ENCODE measurements around the gene PITPNM3. TPM values are rescaled to one million over a fixed set of nuclear protein-coding genes. Genes with fewer than 3 reads are reported as not detected.

The PITPNM3 gene
- total RNA-seq, 1 donor from 2014 or later, result 0.72 TPM

DNA sequence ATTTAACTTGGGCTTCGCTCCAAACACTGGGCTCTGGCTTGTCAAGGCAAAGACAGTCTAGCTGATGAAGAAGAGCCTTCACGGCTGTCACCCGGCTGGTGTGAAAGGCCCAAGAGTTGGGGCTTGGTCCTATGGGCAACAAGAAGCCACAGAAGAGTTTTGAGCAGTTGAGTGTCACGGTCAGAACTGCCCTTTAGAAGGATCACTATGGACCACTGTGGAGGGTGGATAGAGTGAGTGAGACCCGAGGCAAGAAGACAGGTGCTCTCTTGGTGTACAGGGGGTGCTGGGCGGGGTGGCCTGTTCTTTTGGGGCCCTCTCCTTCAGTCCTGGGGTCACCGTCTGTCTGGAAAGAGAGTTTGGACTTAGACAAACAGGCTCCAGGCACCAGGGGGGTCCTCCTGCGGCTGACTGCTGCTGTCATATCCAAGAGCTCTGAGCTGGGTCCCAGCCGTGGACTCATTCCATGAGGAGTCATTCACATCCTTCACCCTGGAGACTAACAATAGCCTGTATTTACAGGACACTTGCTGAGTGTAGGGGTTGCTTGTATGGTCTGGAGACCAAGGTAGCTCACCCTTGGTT lies 109.7 kb downstream of the PITPNM3 start:
- DNase-seq (ENCODE audit: low read depth), result no peak

DNA sequence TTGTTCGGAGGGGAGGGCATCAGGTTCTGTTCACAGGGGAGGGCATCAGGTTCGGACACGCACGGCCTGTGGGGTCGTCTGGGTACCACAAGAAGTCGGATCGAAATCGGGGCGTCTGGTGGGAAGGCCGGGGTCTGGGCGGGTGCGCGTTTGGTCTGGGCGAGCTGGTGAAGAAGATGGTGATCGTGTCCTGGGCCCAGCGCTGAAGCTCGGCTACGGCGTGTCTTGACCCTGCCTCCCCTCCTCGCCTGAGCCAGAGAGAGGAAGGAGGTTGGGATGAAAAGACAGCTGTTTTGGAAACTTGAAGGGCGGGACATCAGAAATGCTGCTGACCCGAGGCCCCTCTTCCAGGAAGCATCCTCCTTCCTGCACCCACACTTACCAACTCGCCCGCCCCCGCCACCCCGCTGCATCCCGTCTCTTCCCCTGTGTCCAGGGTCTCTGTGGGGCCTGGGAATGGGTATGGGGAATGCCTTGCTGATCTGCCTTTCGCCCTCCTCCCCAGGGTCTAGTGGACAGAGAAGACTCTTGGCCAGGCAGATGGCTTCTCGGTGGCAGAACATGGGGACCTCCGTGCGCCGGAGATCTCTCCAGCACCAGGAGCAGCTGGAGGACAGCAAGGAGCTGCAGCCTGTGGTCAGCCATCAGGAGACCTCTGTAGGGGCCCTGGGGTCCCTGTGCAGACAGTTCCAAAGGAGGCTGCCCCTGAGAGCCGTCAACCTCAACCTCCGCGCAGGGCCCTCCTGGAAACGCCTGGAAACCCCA lies 111.6 kb downstream of the PITPNM3 start:
- DNase-seq (ENCODE audit: low read depth), result no peak

DNA sequence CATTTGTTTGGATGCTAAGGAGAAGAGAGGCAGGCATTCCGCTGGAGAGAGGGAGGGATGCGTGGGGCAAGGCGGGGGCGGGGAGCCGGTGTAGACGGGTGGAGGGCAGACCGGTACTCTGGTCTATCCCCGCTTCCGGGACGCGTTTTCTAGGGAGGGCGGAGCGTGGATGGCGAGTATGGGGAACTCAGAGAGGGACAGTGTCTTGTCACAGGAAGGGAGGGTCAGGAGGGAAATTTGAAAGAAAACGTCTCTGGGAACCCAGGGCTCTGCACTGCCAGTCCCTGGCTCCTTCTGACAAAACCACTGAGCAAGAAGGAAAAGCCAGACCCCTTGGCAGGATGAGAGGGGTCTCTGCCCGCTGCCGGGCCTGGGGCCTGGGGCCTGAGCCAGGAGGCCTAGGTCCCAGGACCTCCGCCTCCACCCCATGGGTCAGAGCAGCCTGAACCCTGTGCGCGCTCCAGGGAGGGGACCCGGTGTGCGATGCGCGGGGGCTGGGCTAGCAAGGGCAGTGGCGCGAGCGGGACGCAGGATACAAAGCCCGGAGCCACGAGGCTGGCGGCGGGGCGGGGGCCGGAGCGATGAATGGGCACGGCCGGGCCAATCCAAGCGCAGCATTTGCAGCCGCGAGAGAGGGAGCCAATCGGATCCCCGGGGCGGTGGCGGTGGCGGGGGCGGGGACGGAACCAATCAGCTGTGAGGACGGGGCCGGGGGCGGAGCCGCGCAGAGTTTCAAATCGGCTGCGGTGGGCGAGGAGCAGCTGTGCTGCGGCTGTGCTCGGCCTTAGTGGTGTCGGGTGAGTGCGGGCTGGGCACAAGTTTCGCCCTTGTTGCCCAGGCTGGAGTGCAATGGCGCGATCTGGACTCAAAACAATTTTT lies 112.4 kb downstream of the PITPNM3 start, which contains the start of gene PIMREG:
Gene PIMREG, plus strand, starts transcription at position 764 of the 879 bp plus-strand sequence. CDS start 656 bp downstream, outside the sequence.
- peak; percentile 96 for DNase-seq (ENCODE audit: low read depth)

DNA sequence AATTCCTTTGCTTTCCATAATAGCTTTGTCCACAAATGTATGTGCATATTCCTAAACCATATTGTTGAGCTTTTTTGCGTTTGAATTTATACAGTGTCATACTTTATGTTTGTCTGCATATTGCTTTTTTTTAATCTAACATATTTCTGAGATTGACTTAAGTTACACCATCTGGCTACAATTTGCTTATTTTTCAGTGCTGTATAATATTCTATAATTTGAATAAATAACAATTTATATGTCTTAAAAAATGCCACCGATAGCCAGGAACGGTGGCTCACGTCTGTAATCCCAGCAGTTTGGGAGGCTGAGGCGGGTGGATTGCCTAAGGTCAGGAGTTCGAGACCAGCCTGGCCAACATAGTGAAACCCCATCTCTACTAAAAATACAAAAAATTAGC lies 113.6 kb downstream of the PITPNM3 start:
- no peak for DNase-seq (ENCODE audit: low read depth)

DNA sequence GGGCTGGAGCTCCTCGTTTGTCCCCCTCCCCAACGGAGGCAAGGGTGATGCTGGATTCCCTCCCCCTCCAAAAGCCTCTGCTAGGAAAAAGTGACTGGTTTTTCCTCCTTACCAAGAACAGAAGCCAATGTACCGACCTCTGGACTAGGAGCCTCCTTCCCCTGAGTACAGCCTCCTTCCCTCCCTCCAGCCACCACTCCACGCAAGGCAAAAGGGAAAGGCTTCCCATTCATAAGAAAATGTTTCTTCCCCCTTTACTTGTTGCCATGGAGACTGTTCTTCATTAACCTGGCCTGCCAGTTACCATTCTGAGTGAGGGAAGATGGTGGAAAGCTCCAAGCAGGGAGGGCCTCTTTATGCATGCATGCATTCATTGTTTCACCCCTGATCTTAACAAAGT lies 116.4 kb downstream of the PITPNM3 start:
- no peak for DNase-seq (ENCODE audit: low read depth)

DNA sequence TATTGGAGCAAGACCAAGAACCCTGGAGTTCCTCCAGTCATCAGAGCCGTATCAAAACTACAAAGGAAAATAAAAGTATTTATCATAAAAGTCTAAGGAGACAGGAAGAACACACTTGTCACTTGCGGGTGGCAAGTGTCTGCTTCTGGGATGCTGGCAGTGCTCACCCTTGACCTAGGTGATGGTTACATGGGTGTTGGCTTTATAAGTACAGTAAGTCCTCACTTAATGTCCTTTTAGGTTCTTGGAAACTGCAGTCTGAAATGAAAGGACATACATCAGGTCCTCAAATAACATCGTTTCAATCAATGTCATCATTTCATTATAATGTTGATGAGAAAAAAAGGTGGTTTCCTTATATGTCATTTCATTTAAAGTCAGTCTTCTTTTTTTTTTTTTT lies 118.4 kb downstream of the PITPNM3 start:
- DNase-seq (ENCODE audit: low read depth), result no peak

DNA sequence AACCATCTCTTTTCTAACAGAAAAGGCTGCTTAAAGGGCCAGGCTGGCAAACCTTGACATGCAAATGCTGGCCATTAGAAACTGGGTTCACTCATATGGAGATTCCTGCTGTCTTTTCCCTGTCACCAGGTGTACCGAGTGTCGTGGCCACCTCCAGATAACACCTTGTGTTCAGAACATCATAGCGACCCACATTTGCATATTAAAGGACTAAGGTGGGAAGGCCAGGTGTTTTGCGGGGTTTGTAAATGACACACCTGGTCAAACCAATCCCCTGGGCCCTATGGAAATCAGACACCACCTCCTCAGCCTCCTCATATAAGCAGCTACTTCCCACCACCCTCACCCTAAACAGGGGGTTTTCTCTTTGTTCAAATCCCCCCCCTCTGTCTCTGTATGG lies 118.9 kb downstream of the PITPNM3 start:
- DNase-seq (ENCODE audit: low read depth), result no peak

DNA sequence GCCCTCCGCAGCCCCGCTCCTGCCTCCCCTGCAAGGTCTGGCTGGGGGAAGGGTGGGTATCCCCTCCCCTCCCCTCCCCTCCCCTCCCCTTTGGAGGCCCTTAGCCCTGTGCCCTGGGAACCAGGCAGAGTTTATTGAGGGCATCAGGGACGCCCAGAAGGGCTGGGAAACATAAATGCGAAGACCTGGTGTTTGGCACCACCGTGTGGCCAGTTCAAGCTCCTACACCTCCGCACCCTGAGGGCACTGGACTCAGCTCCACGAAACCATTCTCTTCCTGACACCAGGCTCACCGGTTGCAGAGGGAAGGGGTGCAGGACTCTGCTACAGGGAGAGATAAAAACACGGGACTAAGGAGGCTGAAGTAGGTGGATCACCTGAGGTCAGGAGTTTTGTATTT lies 120.4 kb downstream of the PITPNM3 start:
- DNase-seq (ENCODE audit: low read depth), result peak; percentile 70

DNA sequence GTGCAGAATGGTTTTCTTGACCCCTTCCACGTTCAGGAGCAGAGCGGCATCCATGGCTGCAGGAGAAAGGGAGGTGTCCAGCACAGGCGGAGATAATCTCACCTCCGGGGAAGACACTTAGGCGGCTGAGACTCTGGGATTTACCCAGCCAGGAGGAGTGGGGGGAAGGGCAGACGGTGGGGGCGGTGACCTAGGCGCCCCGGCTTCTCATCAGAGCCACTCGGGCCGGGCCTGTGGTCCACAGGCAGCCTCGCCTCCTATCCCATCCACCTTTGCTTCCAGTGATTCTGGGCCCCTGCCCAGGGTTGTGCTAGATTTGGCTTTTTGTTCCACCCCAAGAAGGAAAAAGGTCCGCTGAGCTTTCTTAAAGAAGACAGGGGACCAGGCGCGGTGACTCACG lies 121.3 kb downstream of the PITPNM3 start, which contains the start of gene AIPL1:
Gene AIPL1, minus strand, starts transcription at position 71 of the 400 bp plus-strand sequence. Its CDS starts 17 bp downstream, at position 54.
- DNase-seq (ENCODE audit: low read depth), result no peak

DNA sequence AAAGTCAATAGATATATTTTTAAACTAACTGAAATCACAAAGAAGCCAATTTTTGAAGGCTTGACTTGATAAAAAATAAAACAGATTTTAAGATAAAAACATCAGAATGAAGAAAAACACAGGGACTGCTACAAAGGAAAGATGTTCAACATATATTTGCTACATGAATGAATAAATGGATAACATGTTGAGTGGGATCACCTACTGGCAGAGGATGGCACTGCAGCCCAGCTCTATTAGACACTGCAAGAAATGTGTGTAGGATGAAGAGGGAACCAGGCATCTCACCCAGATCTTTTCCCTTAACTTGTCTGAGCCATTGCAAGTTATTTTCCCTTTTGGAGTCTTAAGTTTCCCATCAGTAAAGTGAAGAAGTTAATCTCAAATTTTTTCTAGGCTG lies 125.6 kb downstream of the PITPNM3 start:
- no peak for DNase-seq (ENCODE audit: low read depth)

DNA sequence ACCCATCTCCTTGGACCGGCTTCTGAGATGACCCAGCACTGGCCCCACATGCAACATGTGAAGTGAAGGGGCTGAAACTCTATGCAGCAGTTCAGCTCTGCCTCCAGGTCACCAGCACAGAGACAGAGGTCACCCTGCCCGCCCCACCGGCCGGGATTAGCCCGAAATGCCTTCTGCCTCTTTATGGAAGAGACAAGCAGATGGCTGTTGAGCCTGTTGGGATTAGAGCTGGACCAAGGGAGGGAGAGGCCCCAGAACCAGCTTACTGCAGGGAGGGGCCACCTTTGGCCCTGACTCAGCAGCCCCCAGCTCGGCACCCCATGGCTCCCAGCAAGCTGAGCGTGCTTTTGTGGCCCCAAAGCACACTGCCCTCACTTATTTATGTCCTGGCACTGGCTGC lies 127.1 kb downstream of the PITPNM3 start:
- no peak for DNase-seq (ENCODE audit: low read depth)

DNA sequence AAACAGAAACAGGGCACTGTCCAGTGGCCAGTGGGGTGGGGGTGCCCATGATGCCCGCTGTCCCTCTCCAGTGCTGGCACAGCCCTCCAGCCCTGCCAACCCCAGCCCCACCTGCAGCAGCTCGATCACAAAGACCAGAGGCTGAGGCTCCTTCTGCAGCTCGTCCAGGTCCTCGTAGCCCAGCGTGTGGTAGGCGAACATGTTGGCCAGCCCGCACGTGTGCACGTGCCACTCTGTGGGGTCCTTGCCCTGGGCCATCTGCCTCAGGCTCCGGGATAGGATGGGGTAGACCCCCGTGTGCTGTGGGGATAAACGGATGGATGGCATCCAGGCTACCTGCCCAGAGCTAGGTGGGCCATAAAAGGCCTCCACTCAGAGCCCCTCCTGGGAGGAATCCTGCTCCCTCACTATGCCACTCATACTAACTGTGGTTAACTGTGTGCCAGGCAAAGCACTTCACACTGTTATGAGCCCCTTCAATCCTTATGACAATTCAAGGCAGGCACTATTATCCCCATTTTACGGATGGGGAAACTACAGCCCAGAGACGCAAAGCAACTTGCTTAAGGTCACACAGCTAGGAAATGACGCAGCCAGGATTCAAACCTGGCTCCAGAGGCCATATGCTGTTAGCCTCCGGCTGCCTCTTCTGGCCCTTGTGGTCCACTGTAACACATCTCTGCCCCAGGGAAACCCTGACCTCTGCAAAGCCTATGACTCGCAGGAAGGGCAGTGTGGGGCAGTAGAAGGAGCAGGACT lies 128.0 kb downstream of the PITPNM3 start:
- DNase-seq (ENCODE audit: low read depth), result no peak

DNA sequence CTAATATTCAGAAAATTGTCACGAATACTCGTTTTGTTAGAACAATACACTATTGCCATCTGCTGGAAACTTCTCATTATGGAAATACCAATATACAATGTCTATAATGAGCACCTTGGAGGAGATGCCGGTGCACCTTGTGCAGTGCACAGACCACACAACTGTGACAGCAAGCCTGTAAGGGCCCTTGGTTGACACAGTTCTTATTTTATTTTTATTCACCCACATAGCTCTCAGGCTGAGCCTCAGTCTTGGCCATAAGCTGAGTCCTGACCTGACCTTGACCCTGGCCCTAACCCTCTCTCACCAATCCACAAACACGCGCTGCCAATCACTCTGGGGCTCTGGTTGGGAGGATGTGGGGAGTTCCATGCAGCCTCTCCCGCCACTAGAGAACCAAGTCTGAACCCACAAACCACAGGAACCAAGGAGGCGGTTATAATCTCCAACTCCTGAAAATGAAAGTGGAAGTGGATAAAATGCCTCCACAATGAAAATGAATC lies 129.0 kb downstream of the PITPNM3 start:
- DNase-seq (ENCODE audit: low read depth), result peak; percentile 67

DNA sequence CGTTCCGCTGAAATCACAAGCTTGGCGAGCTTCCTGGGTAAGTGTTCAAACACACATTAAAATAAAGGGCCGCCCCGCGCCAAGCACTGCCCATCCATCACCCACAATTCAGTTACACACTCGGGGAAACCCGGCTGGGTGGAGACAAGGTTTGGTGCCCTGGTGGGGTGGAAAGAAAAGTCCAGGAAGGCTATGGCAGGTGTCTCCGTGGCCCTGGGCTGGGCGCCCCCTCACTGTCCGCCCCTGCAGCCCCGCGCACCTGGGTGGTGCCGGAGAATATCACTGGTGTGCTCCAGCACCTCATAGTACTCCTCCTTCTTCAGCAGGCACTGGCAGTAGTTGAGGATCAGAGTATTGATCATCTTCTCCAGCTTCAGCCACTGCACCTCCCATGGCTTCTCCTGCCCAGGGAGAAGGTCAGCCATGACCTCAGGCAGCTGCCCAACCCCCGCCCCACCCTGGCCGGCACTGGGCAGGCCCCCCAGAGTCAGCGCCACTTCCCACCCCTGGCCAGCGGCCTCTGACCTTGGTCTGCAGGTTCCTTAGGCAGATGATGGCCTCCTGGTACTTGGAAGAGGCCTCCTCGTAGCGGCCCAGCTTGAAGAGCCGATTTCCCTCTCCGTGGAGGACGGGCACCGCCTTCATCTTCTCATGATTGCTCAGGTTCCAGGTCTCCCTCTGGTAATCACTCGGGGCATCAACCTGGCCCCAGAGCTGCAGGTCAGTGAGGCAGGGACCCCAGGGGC lies 129.8 kb downstream of the PITPNM3 start:
- DNase-seq (ENCODE audit: low read depth), result no peak

DNA sequence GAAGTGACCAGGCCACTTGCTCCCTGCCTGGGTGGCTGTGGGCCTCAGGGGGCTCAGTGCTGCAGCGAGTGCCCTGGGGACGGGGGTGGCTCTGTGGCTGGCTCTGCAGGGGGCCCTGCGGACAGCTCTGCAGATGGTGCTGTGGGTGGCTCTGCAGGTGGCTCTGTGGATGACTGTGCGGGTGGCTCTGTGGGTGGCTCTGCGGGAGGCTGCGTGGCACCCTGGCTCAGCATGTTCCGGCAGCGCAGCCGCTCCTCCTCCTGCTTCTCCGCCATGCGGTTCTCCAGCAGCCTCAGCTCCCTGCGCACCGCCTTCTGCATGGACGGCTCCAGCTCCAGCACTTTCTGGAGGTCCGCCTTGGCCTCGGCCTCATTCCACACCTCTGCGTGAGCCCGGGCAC lies 130.9 kb downstream of the PITPNM3 start:
- no peak for DNase-seq (ENCODE audit: low read depth)

DNA sequence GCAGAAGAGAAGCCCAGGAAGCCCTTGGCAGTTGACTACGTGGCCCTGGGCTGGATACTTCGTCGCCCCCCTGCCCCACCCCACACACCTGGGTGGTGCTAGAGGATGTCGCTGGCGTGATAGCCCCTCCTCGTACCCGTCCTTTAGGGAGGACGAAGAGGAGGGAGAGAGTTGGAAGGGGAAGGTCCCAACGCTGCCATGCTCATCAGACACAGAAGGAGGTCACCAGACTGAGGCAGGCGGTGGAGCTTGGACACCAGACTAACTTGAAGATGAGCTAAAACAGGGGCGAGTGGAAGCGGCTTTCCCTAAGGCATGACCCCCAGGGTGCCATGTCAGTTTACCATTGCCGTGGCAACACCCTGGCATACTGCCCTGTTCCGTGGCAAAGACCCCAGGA lies 132.4 kb downstream of the PITPNM3 start:
- no peak for DNase-seq (ENCODE audit: low read depth)

DNA sequence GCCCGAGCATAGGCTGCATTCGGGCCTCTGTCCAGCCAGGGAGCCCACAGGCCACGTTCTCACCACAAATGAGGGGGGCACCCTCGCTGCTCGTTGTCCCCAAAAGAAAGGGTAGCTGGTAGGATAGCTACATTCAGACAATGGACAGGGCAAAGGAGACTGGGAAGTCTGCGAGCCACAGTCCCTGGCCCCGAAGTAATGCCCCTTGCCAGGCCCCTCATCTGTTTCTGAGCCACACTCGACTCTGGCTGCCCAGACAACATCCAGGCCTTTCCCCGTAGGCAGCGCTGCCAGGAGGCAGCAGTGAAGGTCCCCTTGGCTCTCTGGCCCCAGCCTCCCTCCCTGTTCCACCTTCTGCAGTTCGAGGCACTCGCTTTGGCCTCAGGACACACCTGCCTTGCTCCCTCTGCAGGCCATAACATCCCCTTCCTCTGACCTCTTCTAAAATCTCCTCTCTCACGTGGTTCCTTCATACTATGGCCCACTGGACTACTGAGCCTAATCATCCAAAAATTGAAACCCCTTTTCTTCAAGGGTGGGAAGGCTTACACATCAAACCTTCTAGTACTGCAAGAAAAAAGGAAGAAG lies 133.6 kb downstream of the PITPNM3 start:
- no peak for DNase-seq (ENCODE audit: low read depth)

DNA sequence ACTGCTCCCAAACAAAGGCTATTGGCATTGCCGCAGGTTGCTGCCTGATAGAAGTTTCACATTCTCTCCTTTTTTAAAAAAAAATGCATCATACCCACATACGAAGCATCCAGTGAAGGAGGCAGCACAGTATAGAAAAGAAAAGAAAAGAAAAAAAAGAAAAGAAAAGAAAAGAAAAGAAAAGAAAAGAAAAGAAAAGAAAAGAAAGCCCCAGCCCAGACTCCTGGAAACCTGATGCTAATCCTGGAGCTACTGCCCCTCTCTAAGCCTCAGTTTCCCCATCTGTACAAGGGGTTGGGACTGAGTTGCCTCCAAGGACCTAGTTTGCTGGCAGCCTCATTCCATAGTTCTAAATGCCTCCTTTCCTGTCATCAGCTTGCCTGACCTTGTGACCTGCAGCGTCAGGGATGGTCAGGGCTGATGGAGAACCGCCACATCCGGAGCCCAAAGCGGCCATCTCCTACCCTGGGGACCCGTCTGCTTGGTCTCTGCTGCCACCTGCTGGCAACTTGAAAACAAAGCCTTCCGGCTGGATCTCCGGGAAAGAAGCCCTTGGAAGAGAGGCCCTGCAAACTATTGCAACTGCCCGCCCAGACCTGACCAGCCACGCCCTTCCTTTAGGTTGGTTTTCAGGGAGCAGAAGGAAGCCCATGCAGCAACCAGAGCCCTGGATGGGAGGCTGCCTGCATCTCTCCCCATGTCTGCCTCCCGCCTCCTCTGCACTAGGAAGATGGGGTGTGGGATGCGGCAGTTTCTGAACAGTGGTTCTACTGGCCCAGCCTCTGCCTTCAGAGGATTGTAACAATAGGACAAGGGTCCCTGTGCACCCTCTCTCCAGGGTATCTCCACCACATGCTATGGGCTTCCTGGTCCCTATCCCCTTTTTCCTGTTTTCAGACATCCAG lies 134.4 kb downstream of the PITPNM3 start:
- DNase-seq (ENCODE audit: low read depth), result peak; percentile 83

DNA sequence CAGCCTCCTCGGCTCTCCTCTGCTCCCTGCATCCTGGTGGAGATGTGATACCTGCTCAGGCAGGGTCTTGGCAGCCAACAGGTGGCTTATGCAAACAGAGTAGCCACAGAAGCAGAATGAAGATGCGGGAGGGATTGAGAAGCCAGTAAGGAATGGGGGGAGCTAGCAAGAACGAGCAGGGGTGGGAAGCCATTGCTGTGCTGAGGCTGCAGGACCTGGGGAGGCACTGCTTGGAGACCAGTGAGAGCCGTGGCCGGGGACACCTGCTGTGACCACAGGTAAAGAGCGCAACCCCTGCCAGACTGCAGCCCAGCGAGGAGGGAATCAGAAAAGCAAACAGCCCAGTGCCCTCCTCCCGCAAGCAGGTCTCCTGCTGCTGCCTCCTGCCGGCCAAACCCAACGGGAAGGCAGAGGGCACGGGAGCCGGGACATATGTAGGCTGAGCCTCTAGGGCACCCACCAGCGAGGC lies 136.1 kb downstream of the PITPNM3 start:
- DNase-seq (ENCODE audit: low read depth), result no peak
